ENCODE measurements around the gene ZSWIM6. TPM values are rescaled to one million over a fixed set of nuclear protein-coding genes. Genes with fewer than 3 reads are reported as not detected.
A peak's percentile ranks its signal among the peaks of the same experiment; 100 is the strongest.

Gene ZSWIM6
- total RNA-seq (ENCODE audit: low replicate concordance), result 3.1 and 6.9 TPM in 2 replicates

- peak; percentile 99 for DNase-seq (ENCODE audit: low read depth)
- TF ChIP-seq CTCF (IDR thresholded peaks at IDR 0.05; ENCODE audit: insufficient read depth, low read length), result no peak
- peak within 1 kb of the TSS; percentile 89 for H3K4me3 ChIP-seq (ENCODE audit: low read depth, low read length)
These were observed at the start of gene ZSWIM6 for GRCh38 chr5:61331407-61332357. Gene ZSWIM6 (plus strand): TSS chr5:61332258. CDS start chr5:61332273, 15 bp downstream.

GRCh38 chr5:61283471-61283870, 48.6 kb upstream of the ZSWIM6 start:
- TF ChIP-seq CTCF (IDR thresholded peaks at IDR 0.05; ENCODE audit: insufficient read depth, low read length), result no peak
- no peak overlapping the region for H3K4me3 ChIP-seq (ENCODE audit: low read depth, low read length)
- DNase-seq (ENCODE audit: low read depth), result no peak

- TF ChIP-seq CTCF (IDR thresholded peaks at IDR 0.05; ENCODE audit: insufficient read depth, low read length), result no peak
- no peak for DNase-seq (ENCODE audit: low read depth)
- H3K4me3 ChIP-seq (ENCODE audit: low read depth, low read length), result no peak overlapping the region
These were observed 46.5 kb upstream of the ZSWIM6 start for GRCh38 chr5:61285531-61285930.

GRCh38 chr5:61286446-61287132, 45.5 kb upstream of the ZSWIM6 start:
- H3K4me3 ChIP-seq (ENCODE audit: low read depth, low read length), result no peak overlapping the region
- no peak for TF ChIP-seq CTCF (IDR thresholded peaks at IDR 0.05; ENCODE audit: insufficient read depth, low read length)
- peak; percentile 70 for DNase-seq (ENCODE audit: low read depth)

- DNase-seq (ENCODE audit: low read depth), result no peak
- H3K4me3 ChIP-seq (ENCODE audit: low read depth, low read length), result no peak overlapping the region
- TF ChIP-seq CTCF (IDR thresholded peaks at IDR 0.05; ENCODE audit: insufficient read depth, low read length), result no peak
These were observed 44.6 kb upstream of the ZSWIM6 start for GRCh38 chr5:61287474-61287873.

- no peak overlapping the region for H3K4me3 ChIP-seq (ENCODE audit: low read depth, low read length)
- peak; percentile 20 for TF ChIP-seq CTCF (IDR thresholded peaks at IDR 0.05; ENCODE audit: insufficient read depth, low read length)
- no peak for DNase-seq (ENCODE audit: low read depth)
These were observed 42.8 kb upstream of the ZSWIM6 start for GRCh38 chr5:61289241-61289640.
